Fibroblast of mammary gland (primary cell): ENCODE measurements around the gene CYTL1.

Source experiments
- DNase-seq: peaks from one replicate; pipeline ENCODE4 v3.0.0-alpha.2; 2010; ENCODE audit warnings: low read depth
- H3K4me3 ChIP-seq: 2 replicates; pipeline ENCODE4 v1.5.1; 2011; ENCODE audit warnings: low read depth, mild to moderate bottlenecking, low read length, moderate library complexity; ENCODE audit not compliant: control insufficient read depth
- CTCF ChIP-seq: conservative IDR thresholded peaks from 2 replicates; pipeline ENCODE4 v1.5.1; 2011; ENCODE audit warnings: low read depth, low read length, inconsistent platforms; ENCODE audit not compliant: control insufficient read depth, insufficient read depth

Gene CYTL1

GRCh38 chr4:4987656-4988055, 31.6 kb downstream of the CYTL1 start:
- no peak overlapping the region for H3K4me3 ChIP-seq
- TF ChIP-seq CTCF, result no peak
- DNase-seq, result no peak

- no peak for DNase-seq
- H3K4me3 ChIP-seq, result no peak overlapping the region
- TF ChIP-seq CTCF, result no peak
These were observed 32.4 kb downstream of the CYTL1 start for GRCh38 chr4:4986841-4987240.

DNA sequence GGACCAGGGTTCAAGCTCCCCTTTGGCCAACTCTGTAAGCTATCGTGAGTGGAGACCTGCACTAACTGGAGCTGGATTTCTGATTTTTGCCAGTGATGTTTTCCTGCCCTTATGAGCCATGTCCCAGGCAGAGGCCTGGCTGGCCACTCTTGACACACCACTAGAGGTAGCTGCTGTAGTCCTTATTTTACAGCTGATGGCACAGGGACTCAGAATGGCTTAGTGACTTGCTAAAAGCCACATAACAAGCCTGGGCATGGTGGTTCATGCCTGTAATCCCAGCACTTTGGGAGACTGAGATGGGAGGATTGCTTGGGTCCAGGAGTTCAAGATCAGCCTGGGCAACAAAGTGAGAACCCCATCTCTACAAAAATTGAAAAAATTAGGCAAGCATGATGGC, 33.4 kb downstream of the CYTL1 start:
- peak; percentile 34 for TF ChIP-seq CTCF
- no peak for DNase-seq
- no peak overlapping the region for H3K4me3 ChIP-seq

GRCh38 chr4:4985036-4985435, 34.2 kb downstream of the CYTL1 start:
- TF ChIP-seq CTCF, result no peak
- DNase-seq, result no peak
- H3K4me3 ChIP-seq, result no peak overlapping the region

DNA sequence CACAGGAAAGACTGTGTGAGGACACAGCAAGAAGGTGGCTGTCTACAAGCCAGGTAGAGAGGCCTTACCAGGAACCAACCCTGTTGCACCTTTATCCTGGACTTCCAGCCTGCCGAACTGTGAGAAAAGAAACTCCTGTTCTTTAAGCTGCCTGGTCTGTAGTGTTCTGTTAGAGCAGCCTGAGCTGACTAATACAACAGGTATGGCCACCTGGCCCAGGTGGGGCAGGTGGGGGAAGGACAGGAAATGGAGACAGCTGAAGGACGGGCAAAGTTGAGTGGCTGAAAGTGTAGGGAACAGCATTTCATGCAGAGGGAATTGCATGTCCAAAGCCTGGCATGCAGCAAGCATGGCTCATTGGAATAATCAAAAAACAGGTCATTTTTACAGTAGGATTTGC, 35.1 kb downstream of the CYTL1 start:
- TF ChIP-seq CTCF, result no peak

GRCh38 chr4:4981827-4982226, 37.4 kb downstream of the CYTL1 start:
- no peak for TF ChIP-seq CTCF
- no peak overlapping the region for H3K4me3 ChIP-seq
- DNase-seq, result no peak

More for the DNA sequence above, 35.1 kb downstream of the CYTL1 start:
- DNase-seq, result no peak
- no peak overlapping the region for H3K4me3 ChIP-seq

DNA sequence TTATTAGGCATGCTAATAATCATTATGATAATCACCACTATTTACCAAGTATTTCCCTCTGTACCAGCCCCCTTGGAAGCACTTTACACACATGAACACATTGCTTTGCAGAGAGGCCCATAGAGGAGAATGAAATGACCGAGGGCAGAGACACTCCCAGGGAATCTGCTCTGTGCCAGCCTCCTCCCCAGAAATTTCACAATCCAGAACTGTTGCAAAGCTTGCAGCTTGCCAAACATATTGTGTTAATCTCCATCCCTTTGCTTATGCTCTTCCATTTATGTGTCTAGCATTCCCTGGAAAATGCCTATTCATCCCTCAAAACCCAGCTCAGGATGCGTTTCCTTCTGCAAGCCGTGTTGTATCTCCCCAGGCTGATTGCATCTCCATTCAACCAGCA, 37.8 kb downstream of the CYTL1 start:
- no peak for TF ChIP-seq CTCF
- peak; percentile 79 for DNase-seq
- no peak overlapping the region for H3K4me3 ChIP-seq
